ENCODE results near the gene SRRM4.

SRRM4 gene

DNA sequence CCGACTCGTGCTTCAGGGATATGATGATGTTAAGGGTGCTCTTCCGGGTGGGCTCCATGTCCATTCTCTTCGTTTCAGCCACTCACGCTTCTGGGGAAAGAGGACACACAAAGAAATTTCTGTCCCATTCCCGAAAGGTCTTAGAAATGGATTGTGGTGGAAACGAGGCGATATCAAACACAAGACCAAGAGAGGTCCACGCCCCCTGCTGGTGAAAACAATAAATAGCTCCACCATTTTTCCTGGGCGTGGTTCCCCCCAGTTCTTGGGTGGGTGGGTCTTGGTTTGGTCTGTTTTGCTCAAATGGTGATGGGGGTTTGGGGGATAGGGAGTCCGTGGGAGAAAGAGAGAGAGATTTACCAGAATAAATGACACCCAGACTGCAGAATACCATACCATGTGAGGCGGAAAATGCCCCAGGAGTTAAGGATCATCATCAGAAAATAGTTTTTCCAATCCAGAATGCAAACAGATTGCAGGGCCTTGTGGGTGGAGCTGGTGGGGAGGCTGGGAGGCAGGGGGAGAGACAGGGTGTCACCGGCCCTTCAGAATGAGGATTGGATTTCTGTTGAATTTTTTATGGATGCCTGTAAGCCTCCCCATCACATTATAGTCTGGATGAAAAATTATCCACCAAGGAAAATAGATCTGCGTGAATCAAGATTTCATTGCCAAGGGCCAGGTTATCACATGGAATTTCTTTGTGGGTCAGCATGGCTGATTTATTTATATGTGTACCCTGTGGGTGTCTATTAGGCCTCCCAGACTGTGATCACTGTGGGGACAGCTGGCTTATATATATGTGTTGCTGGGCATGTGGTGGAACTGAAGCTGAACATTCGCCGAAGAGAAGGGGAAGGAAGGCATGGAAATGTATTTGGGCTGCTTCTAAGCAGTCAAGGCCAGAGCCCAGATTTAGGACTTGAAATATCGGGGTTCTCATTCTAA, 55.8 kb downstream of the SRRM4 start:
- DNase-seq (ENCODE audit: low read depth), result peak; percentile 14
- TF ChIP-seq, protein P1, sequence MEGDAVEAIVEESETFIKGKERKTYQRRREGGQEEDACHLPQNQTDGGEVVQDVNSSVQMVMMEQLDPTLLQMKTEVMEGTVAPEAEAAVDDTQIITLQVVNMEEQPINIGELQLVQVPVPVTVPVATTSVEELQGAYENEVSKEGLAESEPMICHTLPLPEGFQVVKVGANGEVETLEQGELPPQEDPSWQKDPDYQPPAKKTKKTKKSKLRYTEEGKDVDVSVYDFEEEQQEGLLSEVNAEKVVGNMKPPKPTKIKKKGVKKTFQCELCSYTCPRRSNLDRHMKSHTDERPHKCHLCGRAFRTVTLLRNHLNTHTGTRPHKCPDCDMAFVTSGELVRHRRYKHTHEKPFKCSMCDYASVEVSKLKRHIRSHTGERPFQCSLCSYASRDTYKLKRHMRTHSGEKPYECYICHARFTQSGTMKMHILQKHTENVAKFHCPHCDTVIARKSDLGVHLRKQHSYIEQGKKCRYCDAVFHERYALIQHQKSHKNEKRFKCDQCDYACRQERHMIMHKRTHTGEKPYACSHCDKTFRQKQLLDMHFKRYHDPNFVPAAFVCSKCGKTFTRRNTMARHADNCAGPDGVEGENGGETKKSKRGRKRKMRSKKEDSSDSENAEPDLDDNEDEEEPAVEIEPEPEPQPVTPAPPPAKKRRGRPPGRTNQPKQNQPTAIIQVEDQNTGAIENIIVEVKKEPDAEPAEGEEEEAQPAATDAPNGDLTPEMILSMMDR (conservative IDR thresholded peaks at IDR 0.05; ENCODE audit: control insufficient read depth, insufficient read depth, low read depth, low read length), result peak; percentile 41
- H3K4me3 ChIP-seq (ENCODE audit: control insufficient read depth, low read depth, low read length), result no peak overlapping the region

DNA sequence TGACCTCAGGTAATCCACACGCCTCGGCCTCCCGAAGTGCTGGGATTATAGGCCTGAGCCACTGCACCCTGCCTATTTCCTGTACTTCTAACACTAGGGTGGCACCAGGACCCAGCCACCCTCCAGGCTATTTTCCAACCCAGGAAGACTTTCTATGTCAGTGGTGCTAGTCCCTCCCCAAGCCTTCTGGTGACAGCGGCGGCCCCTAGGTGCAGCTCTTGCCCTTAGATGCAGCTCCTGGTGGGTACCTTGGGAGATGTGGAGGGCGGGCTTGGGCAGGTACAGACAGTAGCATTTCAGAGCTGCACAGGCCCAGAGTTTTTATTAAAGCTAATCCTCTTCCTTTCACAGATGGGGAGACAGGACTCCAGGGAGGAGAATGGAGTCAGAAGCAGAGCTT, 62.8 kb downstream of the SRRM4 start:
- TF ChIP-seq, protein P1 (conservative IDR thresholded peaks at IDR 0.05; ENCODE audit: control insufficient read depth, insufficient read depth, low read depth, low read length), result no peak
- DNase-seq (ENCODE audit: low read depth), result no peak
- H3K4me3 ChIP-seq (ENCODE audit: control insufficient read depth, low read depth, low read length), result no peak overlapping the region

DNA sequence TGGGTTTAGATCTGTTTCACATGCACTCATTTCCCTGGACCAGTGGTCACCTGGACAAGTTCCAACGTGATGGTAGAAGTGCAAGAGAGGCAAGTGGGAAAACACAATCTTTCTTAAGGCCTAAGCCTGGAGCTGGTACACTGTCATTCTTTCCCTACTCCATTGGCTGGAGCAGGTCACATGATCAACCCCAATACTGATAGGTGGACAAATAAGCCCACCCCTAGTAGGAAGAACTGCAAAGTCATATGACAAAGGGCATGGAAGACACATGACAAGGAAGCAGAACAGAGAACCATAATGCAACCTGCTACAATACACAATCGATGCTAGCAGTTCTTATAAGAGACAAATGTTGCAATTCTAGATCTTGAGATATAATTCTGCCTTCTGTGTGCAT, 66.3 kb downstream of the SRRM4 start:
- no peak overlapping the region for H3K4me3 ChIP-seq (ENCODE audit: control insufficient read depth, low read depth, low read length)
- no peak for DNase-seq (ENCODE audit: low read depth)
- TF ChIP-seq, protein P1 (conservative IDR thresholded peaks at IDR 0.05; ENCODE audit: control insufficient read depth, insufficient read depth, low read depth, low read length), result no peak

DNA sequence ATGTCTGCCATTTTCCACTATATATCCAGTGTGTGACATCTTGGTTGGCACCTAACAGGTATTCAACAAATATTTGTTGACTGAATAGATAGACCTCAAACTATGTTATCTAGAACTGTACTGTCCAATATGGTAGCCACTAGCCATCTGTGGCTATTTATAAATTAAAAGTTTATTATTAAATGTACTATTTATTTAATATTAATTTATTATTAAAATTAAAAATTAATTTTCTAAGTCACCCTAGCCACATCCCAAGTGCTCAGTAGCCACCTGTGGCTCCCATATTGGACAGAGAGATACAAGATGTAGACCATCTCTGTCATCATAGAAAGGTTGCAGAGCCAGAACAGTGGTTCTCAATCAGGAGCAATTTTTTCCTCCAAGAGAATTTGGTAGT, 69.3 kb downstream of the SRRM4 start:
- no peak for DNase-seq (ENCODE audit: low read depth)
- TF ChIP-seq, protein P1 (conservative IDR thresholded peaks at IDR 0.05; ENCODE audit: control insufficient read depth, insufficient read depth, low read depth, low read length), result no peak
- no peak overlapping the region for H3K4me3 ChIP-seq (ENCODE audit: control insufficient read depth, low read depth, low read length)

DNA sequence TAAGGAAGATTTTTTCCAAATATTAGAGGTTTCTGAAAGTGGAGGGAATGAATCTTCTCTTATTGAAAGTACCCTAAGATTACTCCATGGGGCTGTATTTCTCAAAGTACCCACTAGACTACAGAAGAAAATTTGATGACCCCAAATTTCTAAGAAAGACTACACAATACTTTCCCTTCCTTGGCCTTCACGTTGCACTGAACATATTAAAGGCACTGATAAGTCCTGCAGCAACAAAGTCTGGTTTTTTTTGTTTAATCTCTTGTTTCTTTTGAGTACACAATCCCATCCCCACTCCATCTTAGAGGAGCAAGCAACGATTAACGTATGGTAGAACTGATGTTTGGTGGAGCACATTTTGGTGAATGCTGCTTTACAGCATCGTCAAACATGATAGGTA, 70.1 kb downstream of the SRRM4 start:
- TF ChIP-seq, protein P1 (conservative IDR thresholded peaks at IDR 0.05; ENCODE audit: control insufficient read depth, insufficient read depth, low read depth, low read length), result no peak
- no peak overlapping the region for H3K4me3 ChIP-seq (ENCODE audit: control insufficient read depth, low read depth, low read length)

DNA sequence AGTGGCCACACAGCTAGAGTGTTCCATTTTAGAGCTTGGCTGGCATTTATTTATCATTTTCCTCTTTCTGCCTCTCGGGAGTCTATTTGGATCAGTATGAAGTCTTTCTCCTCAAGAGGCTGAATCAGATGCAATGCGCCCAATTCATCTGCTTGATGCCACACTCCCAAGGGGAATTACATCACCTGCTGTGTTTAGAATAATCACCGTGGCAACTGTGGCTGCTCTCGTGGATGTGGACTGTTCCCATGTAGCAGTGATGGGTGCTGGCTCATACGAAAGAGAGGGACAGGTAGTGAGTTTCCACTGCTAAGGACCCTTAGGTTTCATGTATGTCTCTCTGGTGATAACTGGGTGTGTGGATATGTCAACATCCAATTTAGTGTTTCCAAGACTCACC, 70.7 kb downstream of the SRRM4 start:
- TF ChIP-seq, protein P1 (conservative IDR thresholded peaks at IDR 0.05; ENCODE audit: control insufficient read depth, insufficient read depth, low read depth, low read length), result no peak
- no peak overlapping the region for H3K4me3 ChIP-seq (ENCODE audit: control insufficient read depth, low read depth, low read length)
- no peak for DNase-seq (ENCODE audit: low read depth)

More for the DNA sequence above, 70.1 kb downstream of the SRRM4 start:
- no peak for DNase-seq (ENCODE audit: low read depth)

All from fibroblast of mammary gland (primary cell).